HG03469 (cell line): Measurements from ENCODE around the gene SLC30A4.

Experiments
- ATAC-seq: cut with Tn5 transposase; IDR thresholded peaks from one replicate; pipeline ENCODE4 v1.9.1; 2021; ENCODE audit warnings: mild to moderate bottlenecking, moderate library complexity, moderate number of reproducible peaks; ENCODE audit not compliant: unreplicated experiment

Gene SLC30A4

DNA sequence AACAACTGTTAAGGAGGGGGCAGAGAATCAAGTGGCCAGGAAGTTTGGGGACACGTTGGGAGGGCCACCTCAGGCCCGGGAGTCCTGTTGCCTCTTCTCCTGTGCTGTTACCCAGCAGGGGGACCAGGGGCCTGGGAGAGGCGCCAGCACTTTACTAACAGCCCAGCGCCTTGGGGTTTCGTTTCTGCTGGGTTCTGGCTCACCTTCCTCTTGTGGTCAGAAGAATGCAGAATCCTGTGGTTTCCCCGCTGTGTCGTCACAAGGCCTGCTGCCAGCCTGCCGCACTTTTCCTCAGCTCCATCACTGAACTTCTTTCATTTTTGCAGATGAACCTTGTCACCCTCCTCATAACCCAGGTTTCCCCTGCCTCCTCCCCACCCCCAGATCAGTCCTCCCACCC, 67.7 kb downstream of the SLC30A4 start:
- peak; percentile 48 for ATAC-seq

DNA sequence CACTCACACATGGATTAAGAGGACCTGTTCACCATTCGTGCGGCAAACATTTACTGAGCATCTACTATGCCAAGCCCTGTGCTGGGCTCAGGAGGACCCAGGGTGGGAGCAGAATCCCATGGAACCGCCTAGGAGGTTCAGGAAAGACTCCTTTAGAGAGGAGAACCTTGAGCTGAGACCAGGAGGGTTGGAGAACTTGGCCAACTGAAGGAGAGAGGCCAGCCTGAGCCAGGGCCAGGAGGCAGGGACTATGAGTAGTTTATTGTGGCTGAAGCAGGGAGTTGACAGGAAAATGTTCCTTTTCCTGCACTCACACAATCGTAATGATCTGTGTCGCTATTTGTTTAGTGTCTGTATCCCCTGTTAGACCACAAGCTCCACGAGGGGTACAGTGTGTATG, 71.3 kb downstream of the SLC30A4 start:
- ATAC-seq, result no peak

DNA sequence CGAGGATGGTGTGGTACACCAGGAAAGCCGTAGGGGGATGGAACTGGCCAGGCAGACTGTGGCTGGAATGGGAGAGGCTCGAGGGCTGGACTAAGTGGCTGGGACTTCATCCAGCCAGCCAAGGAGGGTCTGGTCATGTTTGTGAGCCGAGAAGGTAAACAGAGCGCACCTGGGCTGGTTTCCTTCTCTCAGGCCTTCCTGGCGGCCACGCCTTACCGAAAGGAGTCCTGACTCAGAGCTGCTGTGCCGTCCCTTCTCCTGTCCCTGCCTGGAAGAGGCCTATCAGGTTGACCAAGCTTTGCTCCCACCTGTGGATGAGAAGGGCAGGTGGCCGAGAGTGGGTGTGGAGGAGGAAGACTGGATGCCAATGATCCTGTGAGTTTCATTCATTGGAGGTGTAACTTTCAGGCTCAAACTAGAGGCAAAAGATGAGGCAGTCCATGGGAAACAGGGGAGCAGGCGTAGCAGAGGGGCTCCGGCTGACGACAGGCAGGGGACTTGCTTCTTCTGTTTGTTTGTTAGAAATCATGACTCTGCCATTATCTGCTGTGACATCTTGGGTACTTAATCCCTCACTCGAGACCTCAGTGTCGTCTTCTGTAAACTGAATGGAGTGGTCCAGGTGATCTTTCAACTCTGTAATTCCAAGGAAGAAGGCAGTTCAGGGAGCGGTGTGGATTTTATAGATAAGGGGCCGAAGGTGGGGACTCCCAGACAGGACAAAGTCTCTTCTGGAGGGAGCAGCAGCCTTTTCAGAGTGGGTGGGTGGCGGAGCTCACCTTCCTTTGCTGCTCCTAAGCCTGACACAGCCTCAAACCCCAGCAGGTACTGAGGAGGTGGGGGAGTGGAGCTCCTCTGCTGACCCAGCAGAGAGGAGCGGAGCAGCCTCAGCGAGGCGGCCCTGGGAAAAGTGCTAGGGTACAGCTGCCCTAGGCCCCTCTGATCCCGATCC, 72.4 kb downstream of the SLC30A4 start:
- no peak for ATAC-seq

DNA sequence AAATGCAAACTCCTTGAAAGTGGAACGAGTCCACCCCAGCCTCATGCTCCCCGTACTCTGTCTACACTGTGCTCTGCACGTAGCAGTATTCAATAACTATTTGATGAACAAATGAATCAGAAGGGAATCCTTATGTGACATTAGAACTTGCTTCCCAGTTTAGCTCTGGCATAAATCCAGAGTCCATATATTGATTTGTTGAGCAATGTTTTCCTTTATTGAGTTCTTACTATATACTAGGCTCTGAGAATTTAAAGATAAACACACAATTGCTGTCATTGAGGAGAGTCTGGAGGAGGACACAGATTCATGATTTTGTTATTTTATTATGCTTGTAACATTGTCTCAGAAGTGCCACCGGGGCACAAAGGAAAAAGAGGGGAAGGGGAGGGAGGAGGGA, 73.2 kb downstream of the SLC30A4 start:
- ATAC-seq, result no peak

DNA sequence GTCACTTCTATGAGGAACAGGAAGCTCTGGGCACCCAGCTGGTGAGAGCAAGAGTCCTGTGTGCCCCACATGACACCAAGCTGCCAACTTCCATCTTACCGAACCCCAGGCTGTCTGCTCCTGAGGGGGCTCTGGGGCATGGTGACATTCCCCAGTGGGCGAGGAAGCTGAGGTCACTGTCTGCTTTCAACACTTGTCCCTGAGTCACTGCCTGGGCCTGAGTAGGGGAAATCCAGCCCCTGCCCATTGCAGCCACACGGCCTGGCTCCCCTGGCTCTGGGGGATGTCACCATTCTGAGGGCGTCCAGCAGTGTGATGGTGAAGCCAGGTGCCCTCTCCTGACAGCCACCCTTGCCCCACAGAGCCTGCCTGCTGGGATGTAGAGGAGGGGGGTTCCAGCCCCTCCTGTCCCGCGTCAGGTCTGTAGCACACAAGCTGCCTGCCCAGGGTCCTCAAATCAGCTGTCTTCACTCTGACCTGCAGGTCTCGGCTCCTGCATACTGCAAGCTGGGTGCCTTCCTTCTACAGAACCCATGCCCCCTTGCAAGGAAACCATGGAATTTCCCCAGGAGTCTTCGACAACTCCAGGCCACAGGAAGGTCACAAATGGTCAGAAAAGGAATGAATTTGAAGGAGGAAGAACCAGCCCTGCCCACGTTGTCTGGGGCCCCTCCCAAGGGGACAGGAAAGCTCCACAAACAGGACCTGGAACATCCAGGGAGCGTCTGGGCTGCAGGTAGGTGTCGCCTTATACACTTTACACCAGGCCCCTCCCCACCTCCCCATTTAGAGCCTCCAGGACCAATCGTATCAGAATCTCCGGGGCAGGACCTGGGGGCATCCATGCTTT, 74.3 kb downstream of the SLC30A4 start:
- no peak for ATAC-seq

DNA sequence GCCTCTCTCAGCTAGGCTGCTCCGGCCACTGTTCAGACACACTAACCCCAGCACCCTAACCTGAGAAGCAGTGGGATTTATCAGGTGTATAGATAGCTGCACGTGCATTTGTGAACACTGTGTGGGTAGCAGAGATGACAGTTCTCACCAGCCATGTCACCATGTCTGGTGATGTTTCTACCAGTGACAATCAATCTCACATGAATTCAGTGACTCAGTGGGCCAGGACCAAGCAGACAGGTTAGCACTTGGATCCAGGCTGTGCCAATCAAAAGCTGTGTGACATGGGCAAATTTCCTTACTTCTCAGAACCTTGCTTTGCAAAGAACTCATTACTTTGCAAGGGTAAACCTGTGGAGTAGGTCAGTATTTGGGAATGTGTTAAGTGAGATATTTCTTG, 78.9 kb downstream of the SLC30A4 start:
- no peak for ATAC-seq

DNA sequence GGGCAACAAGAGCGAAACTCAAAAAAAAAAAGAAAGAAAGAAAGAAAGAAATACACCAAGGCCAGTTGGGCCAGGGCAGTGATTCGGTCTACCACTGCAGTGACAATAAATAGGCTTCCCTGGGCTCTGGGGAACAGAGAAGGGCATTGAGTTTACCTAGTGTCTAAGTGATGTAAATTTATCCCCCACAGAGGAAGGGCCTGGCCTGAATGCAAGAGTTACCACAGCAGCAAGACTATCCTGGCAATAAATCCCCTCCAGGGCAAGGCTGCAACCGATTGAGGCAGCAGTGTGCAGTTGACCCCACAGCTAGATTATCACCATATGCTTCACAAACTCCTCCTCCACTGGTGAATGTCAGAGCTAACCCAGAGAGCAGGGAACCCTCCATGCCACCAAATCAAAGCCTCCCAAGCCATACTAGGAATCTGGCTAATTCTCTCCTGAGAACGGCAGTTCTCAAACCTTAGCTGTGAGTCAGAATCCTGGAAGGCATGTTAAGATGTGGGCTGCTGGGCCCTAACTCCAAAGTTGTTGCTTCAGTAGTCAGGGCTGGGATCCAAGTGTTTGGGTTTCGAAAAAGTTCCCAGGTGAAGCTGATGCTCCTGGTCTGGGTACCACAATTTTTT, 79.9 kb downstream of the SLC30A4 start:
- ATAC-seq, result no peak

DNA sequence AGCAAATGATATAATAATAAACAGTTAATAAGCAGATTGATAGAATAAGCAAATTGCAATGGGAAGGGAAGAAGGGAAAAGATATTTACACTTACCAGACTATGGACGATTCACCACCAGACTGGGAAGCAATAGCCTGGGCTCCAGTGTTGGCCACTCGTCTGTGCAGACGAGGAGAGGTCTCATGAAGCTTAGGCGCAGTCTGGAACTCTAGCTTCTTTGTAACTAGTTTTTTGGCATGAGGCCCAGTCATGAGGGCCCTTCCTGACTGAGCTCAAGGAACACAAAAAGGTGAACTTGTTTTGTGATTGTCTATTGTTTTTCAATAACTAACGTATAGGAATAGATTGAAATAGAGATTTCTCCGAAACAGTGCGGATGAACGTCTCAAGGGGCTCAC, 80.9 kb downstream of the SLC30A4 start:
- ATAC-seq, result no peak

DNA sequence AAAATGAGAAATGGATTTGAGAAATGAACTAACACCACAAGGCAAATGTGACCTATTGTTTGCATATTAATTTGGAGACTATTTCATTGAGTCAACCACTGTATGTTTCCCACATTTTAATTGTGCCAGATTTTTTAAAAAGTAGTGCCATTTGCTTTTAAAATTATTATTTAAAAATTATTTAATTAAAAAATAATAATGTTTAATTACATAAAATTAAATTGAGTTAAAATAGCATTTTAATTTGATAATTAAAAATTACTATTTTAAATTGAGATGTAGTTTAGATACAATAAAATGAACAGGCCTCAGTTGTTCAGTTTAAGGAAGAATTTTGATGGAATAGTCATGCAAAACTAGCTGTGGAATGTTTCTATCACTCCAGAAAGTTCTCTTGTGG, 81.5 kb downstream of the SLC30A4 start:
- ATAC-seq, result no peak

DNA sequence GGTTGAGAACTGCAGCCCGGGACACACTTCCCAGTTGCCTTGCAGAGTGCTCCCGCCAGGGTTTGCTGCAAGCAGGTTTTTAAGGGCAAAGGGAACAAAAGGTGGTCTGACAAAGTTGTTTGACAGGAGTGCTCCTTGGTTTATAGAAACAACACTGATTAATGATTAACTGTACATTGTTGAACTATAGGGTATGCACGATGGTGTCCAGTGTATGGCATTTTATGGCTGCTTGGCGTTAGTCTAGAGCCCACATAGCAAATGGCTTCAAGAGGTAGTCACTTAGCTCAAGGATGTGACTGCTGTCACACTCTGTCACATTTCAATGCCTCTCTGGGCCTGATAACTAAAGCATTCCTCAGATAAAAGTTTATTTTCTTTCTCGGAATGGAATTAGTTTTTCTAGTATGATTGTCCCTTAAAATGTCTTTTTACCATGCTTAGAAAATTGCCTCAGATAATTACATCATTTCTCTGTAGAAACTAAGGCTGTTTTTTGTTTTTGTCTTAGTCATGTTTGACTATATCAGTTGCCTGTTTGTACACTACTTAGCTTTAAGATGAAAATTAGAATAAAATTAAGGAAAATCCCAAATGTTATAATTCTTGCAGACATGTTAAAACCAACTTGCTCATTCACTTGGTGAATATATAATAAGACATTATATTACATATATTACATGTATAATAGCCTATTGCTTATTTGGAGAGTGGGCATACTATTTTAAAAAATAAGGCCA, 82.9 kb downstream of the SLC30A4 start:
- ATAC-seq, result no peak

DNA sequence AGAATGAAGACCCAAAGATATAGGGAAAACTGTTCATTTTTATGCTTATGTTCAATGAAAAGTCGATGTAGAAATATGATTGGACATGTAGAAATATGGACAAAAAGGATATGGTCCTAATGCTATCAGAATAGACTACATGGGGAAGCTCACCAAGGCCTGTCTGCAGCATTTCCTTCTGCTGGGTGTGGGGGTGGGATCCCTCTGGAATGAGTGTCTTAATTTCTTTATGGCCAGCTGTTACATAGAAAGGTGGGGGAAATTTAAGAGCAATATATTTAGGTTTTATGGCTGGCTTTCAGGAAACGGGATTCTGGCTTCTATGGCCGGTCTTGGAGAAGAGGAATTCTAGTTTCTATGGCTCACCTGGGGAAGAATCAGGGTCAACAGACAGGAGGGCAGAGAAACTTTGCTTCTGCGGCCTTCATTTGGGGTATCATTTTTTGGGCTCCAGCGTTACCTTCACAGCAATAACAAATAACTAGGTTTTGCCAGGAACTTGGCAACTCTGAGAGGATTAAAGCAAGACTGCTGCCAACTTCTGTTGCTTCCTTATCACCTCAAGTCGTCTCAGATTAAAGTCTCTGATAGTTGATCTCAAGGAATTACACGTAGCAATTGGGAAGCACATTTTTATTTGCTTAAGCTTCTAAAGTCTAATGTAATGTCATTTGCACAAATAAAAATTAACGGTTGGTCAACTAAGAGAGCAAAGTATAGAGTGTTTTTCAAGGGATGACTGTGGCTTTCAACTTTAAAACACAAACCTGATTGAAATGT, 87.2 kb downstream of the SLC30A4 start:
- ATAC-seq, result no peak

DNA sequence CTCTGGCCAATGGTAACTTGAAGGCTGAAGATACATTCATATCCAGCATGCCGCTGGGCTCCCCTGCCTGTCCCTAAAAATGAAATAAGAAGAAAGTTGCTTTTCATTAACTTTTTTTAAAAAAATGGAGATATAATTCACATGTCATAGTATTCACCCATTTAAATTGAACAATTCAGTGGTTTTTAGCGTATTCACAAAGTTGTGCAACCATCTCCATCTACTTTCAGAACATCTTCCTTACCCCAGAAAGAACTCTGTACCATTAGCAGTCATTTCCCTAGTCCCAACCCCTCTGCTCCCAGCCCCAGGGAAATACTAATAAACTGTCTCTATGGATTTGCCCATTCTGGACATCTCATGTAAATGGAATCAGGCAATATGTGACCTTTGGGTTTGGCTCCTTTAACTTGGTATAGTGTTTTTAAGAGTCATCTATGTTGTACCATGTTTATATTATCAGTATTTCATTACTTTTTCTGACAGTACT, 88.4 kb downstream of the SLC30A4 start:
- no peak for ATAC-seq

DNA sequence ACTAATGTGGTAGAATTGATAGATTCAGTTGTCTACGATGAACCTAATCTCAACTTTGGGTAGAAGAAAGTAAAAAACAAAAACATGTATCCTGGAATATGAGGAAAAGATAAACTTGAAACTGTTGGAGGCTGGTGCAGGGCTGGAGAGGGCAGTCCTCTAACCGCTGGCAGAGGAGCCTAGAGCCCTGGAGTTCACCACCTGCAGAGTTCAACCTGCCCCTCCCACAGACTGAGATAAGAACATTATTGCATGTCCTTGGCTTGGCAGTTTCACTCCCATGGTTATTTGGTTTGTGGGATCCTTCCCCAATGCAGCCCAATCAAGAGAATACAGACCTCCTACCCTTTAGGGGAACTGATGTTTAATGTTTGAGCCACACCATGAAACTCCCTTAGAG, 91.0 kb downstream of the SLC30A4 start:
- no peak for ATAC-seq

DNA sequence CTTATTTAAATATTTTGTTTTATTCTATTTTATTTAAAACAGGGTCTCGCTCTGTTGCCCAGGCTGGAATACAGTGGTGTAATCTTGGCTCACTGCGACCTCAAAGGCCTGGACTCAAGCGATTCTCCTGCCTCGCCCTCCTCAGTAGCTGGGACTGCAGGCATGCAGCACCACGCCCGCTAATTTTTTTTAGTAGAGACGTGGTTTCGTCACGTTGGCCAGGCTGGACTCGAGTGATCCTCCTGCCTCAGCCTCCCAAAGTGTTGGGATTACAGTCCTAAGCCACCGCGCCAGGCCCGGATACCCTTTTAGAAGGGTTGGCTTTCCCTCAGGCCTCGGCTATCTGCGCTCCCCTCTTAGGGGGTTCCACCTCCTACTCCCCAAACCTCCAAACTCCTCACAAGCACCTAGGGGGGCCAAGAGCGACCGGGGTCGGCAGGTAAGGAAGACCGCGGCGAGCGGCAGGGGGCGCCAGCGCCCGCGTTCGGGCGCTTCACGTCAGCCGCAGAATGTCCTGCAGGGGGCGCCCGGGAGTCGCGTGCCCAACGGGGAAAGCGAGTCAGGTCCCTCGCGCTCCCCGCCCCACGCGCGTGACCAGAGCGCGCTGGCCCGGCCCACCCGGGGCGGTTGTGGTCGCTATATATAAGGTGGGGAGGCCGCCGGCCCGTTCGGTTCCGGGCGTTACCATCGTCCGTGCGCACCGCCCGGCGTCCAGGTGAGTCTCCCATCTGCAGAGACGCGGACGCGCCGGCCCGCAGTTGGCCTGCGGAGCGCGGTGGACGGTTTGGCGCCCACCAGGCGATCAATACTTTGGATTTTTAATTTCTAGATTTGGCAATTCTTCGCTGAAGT, 92.4 kb downstream of the SLC30A4 start:
- no peak for ATAC-seq
